Hematopoietic multipotent progenitor cell treated with erythropoietin and hydrocortisone succinate and interleukin-3 and kit ligand, for 17 days (in vitro differentiated cells): ENCODE measurements around the gene PSMA2.
"Not testable (repeated sequence)": the region's sequence is repeated elsewhere in the genome, so short reads cannot be mapped to it uniquely, and the experiment has no call there.

Experiments
- DNase-seq: peaks from one replicate; pipeline ENCODE4 v3.0.0-alpha.2; 2015; ENCODE audit warnings: low spot score

Gene PSMA2

DNA sequence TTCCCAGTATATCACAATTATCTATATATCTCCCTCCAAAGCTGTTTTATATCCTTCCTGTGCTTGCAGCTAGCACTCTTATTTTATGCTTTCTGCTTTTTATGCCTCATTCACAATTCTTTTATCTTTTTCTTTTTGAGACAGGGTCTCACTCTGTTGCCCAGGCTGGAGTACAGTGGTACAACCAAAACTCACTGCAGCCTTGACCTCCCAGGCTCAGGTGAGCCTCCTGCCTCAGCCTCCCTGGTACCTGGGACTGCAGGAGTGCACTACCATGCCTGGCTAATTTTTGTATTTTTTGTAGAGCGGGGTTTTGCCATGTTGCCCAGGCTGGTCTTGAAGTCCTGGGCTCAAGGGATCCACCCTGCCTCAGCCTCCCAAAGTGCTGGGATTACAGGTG lies 25.8 kb downstream of the PSMA2 start:
- no peak for DNase-seq

DNA sequence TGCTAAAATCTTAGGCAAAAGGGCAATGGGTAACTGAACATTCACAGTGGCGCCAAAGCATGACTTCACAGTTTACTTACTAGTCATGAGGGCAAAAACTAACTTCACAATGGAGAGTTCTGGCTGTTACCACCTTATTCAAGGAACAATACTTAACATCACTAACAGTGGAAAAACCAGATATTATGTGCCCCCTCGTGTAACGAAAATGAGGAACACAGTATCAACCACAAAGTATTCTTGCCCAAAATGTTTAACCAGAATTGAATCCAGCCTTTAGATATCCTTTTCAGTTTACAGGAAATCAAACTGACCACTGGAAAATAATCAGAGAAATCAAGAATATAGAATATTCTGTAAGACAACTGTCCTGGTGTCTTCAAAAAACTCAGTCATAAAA lies 29.6 kb downstream of the PSMA2 start:
- DNase-seq: no peak

DNA sequence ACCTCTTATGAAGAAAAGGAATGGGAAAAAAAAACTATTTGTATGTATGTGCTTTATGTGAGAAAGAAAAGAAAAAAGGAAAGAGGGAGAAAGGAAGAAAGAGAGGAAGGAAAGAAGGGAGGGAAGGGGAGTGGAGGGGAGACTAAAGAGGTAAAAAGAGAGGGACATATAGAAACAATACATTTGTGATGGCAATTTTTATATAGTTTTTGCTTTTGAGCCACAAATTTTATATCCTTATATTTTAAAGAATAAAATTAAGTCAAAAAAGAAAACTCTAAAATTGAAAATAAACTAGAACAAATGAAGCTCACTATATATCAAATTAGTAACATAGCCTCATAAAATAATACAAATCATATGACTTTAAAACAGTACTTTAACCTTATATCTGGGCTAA lies 31.1 kb downstream of the PSMA2 start:
- no peak for DNase-seq

DNA sequence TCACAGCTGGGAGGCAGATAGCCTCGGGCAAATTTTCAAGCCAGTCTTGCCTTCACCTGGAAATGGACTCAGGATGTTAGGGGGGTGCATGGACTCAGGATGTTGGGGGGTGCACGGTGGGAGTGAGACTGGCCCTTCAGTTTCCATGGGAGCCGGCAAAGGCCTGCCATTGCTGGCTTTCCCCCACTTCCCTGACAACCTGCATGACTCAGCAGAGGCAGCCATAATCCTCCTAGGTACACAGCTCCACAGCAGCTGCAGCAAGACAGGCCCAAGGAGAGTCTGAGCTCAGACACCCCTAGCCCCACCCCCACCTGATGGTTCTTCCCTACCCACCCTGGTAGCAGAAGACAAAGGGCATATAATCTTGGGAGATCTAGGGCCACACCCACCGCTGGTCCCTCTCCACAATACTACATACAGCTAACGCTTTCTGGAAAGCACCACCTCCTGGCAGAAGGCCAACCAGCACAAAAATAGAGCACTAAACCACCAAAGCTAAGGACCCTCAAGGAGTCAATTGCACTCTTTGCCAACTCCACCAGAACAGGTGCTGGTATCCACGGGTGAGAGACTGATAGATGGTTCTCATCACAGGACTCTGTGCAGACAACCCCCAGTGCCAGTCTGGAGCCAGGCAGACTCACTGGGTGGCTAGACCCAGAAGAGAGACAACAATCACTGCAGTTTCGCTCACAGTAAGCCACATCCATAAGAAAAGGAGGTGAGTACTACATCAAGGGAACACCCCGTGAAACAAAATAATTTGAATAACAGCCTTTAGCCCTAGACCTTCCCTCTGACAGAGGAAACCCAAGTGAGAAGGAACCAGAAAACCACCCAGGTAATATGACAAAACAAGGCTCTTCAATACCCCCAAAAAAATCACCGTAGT lies 38.4 kb downstream of the PSMA2 start:
- DNase-seq: no peak

DNA sequence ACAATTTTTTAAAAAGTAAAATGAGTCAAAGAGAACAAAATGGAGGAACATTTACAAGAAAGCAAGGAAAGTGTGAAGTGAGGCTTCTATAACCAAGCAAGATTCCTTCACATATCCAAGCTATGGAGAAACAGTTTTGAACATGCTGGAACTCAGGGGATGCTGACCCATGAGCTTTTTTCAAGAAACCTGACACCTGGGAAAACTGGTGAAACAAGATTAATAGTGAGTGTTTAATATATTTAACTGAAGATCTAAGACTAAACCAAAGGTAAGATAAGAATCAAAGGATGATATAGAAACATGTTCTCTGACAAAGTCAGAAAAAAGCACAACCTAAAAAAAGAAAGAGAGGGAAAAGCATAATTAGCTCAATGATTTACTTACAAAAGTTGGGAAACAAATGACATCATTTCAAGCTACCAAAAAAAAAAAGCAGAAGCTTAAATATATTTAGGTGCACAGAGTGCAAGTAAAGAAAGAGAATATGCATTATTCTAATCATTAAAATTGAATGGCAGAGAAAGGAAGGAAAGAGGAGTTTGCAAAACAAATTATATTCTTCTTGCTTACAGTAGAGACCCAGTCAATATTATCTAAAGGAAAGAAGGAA lies 45.0 kb downstream of the PSMA2 start:
- no peak for DNase-seq

DNA sequence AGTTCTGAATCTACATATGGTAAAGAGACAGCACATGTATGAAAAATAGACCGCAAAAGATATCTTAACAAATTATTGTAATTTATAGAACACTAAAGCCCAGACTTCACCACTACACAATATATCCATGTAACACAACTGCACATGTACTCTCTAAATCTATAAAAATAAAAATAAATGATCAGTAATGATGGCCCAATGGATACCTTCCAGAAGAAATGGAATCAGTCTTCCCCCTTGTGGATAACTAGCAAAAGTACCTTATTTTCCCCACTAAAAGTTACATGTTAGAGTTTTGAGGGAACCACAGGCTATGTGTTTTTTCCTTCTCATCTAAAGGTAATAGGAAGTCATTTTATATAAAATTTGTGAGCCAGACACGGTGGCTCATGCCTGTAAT lies 45.8 kb downstream of the PSMA2 start:
- DNase-seq: no peak

DNA sequence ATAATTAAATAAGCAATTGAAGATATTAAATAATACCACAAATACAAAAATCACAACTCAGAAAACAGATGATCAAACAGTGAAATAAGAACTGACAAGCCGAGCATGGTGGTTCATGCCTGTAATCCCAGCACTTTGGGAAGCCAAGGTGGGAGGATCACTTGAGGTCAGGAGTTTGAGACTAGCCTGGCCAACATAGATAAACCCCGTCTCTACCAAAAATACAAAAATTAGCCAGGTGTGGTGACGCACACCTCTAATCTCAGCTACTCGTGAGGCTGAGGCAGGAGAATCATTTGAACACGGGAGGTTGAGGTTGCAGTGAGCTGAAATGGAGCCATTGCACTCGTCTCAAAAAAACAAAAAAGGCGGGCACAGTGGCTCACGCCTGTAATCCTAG lies 46.8 kb downstream of the PSMA2 start:
- DNase-seq: not testable (repeated sequence)

DNA sequence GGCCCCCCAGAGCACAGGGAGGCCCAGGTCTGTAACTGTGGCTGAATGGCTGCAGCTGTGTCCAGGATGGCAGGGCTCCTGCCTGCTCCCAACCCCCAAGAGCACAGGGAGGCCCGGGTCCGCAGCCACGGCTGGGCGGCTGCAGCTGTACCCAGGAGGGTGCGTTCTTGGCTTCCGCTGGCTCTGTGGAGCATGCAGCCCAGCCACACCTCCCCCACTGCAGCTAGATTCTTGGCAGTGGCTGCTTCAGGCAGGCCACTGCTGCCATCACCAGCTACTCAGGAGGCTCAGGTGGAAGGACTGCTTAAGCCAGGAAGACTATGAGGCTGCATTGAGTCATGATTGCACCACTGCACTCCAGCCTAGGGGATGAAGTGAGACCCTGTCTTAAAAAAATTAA lies 48.0 kb downstream of the PSMA2 start:
- no peak for DNase-seq

DNA sequence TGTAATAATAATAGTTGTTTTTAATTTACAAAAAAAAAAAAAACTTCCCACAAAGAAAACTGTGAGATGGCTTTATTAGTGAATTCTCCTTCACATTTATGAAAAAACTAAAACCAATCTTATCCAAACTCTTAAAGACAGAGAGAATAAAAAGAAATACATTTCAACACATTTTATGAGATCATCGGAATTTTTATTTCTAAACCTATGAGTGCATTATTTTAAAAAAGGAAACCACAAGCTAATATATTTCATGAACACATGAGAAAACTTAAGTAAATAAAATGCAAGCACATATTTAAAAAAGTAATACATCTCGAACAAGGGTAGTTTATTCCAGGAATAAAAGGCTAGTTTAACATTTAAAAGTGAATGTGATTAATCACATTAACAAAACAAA lies 51.6 kb downstream of the PSMA2 start:
- DNase-seq: no peak

DNA sequence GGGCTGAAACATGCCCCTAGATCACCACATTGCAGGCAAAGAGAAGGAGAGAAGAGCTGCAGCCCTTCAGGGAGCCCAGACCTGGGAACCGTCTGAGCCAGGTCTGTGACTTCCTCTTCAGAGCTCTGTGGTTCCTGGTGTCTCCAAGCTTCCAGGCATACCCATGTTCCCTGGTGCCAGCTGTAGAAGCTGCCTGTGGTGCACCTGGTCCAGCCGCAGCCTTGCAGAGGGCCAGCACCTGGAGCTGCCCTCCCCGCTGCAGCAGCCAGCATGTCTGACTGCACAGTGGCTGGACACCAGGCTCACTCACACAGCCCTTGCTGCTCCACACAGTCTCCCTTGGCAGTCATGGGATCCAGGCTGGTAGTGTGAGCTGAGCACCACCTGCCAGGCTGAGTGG lies 53.7 kb downstream of the PSMA2 start:
- no peak for DNase-seq

DNA sequence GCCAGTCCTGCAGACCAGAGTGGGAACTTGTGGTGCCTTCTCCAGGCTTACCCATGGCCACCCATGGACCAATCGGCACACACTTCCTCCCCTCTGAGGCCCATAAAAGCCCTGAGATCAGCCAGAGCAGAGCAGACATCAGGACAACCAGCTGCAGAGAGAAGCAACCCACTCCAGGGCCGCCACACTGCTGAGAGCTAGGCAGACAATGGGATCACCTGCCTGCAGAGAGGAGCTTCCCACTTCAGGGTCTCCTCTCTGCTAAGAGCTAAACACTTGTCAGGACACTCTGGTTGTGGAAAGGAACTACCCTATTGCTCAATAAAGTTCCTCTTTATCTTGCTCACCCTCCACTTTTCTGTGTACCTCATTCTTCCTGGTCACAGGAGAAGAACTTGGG lies 54.1 kb downstream of the PSMA2 start:
- DNase-seq: no peak

DNA sequence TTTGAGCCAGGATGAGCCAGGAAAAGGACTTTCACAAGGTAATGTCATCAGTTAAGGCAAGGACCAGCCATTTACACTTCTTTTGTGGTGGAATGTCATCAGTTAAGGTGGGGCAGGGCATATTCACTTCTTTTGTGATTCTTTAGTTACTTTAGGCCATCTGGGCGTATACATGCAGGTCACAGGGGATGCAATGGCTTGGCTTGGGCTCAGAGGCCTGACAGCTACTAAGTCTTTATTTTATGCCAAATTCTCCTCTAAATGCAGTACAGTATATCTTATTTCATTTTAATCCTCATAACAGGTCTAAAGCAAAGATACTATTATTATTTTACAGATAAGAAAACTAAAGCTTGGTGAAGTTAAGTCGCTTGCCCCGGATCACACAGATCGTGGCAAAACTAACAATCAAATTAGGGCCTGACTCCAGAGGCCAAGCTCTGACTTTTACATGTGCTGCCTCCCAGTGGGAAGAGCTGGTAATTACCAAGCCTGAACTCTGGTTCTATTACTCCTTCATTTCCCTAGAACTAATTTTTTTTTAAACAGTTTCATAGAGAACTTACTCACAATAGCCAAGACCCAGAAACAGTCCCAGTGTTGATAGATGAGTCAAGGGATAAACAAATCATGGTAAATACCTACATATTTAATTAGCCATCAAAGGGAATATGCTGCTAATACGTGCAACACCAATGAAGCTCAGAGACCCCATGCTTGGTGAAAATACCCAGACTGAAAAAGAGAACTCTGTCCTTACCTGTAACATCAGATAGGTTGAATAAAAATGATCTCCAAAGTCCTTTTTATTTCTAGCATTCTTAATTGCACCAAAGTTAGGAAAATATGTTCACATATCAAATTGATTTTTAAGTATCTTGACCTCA lies 55.5 kb downstream of the PSMA2 start:
- no peak for DNase-seq

DNA sequence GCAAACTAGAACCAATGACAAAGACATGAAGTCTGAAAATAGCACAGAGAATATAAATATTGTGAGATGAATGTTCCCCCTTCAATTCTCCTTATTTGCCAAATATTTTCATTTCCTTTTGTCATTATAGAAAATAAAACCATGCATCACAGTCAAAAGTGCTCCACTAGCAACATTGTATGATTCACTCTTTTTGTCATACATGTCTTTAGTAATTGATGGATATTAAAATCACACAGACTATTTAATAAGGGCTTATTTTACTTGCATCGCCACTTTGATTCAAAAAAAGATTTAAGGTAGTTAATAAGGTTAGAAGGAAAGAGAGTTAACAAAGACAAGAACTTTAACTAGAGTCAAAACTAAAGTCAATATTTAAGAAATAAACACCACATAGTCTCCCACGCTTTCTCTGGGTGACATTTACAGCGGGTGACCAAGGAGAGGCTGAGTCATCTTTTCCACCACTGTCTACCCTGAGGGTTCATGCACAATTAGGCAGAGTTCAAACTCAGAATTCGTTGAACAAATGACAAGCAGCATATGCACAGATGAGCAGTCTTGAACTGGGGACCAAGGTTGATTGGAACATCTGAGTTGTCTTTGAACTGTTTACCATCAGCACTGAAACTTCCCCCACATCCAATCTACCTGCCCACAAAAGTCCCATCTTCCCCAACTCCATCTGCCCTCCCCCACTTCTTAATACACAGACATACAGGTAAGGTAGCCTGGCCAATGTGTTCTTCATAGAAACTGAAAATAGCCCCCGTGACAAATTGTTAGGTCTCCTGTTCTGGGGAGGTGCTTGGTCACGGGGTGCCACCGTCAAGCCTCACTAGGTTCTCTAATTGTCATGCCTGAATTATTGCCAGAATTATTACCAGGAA lies 62.6 kb downstream of the PSMA2 start:
- DNase-seq: no peak

DNA sequence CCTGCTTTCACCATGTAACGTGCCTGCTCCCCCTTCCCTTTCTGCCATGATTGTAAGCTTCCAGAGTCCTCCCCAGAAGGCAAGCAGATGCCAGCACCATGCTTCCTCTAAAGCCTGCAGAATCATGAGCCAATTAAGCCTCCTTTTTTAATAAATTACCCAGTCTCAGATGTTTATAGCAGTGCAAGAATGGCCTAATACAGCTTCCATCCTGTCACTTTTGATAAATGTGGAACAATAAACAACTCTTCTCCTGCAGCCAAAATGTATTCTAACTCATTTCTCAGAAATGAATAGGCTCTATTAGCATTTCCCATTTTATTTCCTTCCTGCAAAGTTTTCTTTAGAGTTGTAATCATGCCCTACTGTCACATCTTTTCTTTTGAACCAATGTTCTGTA lies 63.5 kb downstream of the PSMA2 start:
- no peak for DNase-seq
